Body of pancreas (tissue), 4 donors: Measurements from ENCODE around the gene ALDH1A2. TPM values are rescaled to one million over a fixed set of nuclear protein-coding genes. Genes with fewer than 3 reads are reported as not detected.

Experiments
- ATAC-seq: fragments of 150-250 bp; one replicate; pipeline ENCODE4 v1.9.1; 2016
- DNase-seq, 4 donors: peaks; one replicate each; pipeline ENCODE4 v3.0.0-alpha.2; 2019
- H3K27ac ChIP-seq, 4 donors: fragments of 200-600 bp; sonication (generic); 1 replicate in 3 of 4; 2 replicates in 1 of 4; pipeline versions ENCODE4 v1.5.1 to v1.6.1; 2016 to 2019; ENCODE audit warnings: mild to moderate bottlenecking in 1 of 4, mixed read lengths in 1 of 4, moderate library complexity in 1 of 4
- H3K27me3 ChIP-seq, 2 donors: fragments of 200-600 bp; sonication (generic); one replicate each; pipeline ENCODE4 v1.6.0; 2016; ENCODE audit warnings: mild to moderate bottlenecking in 1 of 2
- H3K36me3 ChIP-seq, 2 donors: fragments of 200-600 bp; sonication (generic); replicated peaks in 1 of 2; 2 replicates each; pipeline ENCODE4 v1.5.1; 2016; ENCODE audit warnings: low read depth in 2 of 2; ENCODE audit not compliant: insufficient read depth in 1 of 2
- H3K4me1 ChIP-seq: fragments of 200-600 bp; sonication (generic); one replicate; pipeline ENCODE4 v1.6.0; 2016
- H3K4me3 ChIP-seq, 2 donors: fragments of 200-600 bp; sonication (generic); 1 replicate in 1 of 2; 2 replicates in 1 of 2; pipeline ENCODE4 v1.5.1; 2016 to 2019
- H3K9me3 ChIP-seq, 3 donors: fragments of 200-600 bp; sonication (generic); 1 replicate in 2 of 3; 2 replicates in 1 of 3; pipeline ENCODE4 v1.5.1; 2016
- CTCF ChIP-seq, 7 experiments: fragments of 450-650 bp in 4 of 7; fragments of 200-600 bp in 3 of 7; sonication (generic) in 3 of 7; IDR thresholded peaks; one replicate each; pipeline ENCODE4 v1.5.1; 2016 to 2019; ENCODE audit warnings: antibody characterized with exemption in 7 of 7
- POLR2A ChIP-seq, 3 donors: fragments of 450-650 bp; IDR thresholded peaks; one replicate each; pipeline ENCODE4 v1.6.1; 2016; ENCODE audit warnings: antibody characterized with exemption in 3 of 3, mild to moderate bottlenecking in 2 of 3
- WGBS, 2 donors: methylation state at CpG; one replicate each; pipeline ENCODE4 v1.1.5; 2017; 5-methylcytosine and 5-hydroxymethylcytosine counted together
- intact Hi-C: fragments of 100-400 bp; cut with DNase I; formaldehyde crosslinking; loops from one replicate; pipeline ENCODE4 v1.15.1; 2023
- total RNA-seq, 2 donors: library from RNA; depleted of rRNA; stranded (reverse); fragments of >200 nt; gene quantifications; one replicate each; pipeline ENCODE4 v1.1.0, GENCODE V29; 2016

The ALDH1A2 gene
- total RNA-seq, 2 donors from 2014 or later: 1.6 to 2.1 TPM

GRCh38 chr15:58015565-58015964 is 49.9 kb downstream of the ALDH1A2 start:
- Histone ChIP-seq H3K4me1 (no peaks in the 10 kb centered on the region), H3K27ac (no peak overlapping the region), H3K36me3 (no peaks in the 10 kb centered on the region), H3K4me3 (no peak overlapping the region), H3K27me3 (no peaks in the 10 kb centered on the region), H3K9me3 (no peaks in the 10 kb centered on the region)
- intact Hi-C loops: no loop called here
- WGBS, 2 donors: 67 to 82% methylated on average over 1 of the region's 1 CpG
- ATAC-seq (no peak), DNase-seq (no peak)
- no peak for TF ChIP-seq POLR2A (IDR thresholded peaks at IDR 0.05)
- TF ChIP-seq CTCF (IDR thresholded peaks at IDR 0.05): no peak

GRCh38 chr15:58014470-58014869 is 51.0 kb downstream of the ALDH1A2 start:
- H3K27ac ChIP-seq: no peak overlapping the region
- no peak for TF ChIP-seq CTCF (IDR thresholded peaks at IDR 0.05)
- H3K4me1 ChIP-seq: no peaks in the 10 kb centered on the region
- intact Hi-C loops: no loop called here
- ATAC-seq (no peak), DNase-seq (no peak)
- no peak overlapping the region for H3K4me3 ChIP-seq
- 88 to 94% methylated on average over 1 of the region's 1 CpG for WGBS, 2 donors
- no peaks in the 10 kb centered on the region for H3K36me3 ChIP-seq
- H3K9me3 ChIP-seq: no peaks in the 10 kb centered on the region
- H3K27me3 ChIP-seq: no peaks in the 10 kb centered on the region

GRCh38 chr15:58014040-58014439 is 51.5 kb downstream of the ALDH1A2 start:
- Histone ChIP-seq H3K4me3 (no peak overlapping the region), H3K27me3 (no peaks in the 10 kb centered on the region), H3K9me3 (no peaks in the 10 kb centered on the region), H3K4me1 (no peaks in the 10 kb centered on the region), H3K27ac (no peak overlapping the region), H3K36me3 (no peaks in the 10 kb centered on the region)
- TF ChIP-seq POLR2A (IDR thresholded peaks at IDR 0.05) (no peak), CTCF (IDR thresholded peaks at IDR 0.05) (no peak)
- DNase-seq (no peak), ATAC-seq (no peak)
- intact Hi-C loops: no loop called here
- WGBS, 2 donors: 44 to 46% methylated on average over 4 of the region's 4 CpGs

- ATAC-seq: no peak
- intact Hi-C loops: no loop called here
Observed at GRCh38 chr15:58010983-58011382, 54.5 kb downstream of the ALDH1A2 start.

More at GRCh38 chr15:58010983-58011382, 54.5 kb downstream of the ALDH1A2 start:
- no peaks in the 10 kb centered on the region for H3K4me1 ChIP-seq
- TF ChIP-seq CTCF (IDR thresholded peaks at IDR 0.05): no peak
- no peaks in the 10 kb centered on the region for H3K36me3 ChIP-seq
- H3K4me3 ChIP-seq: no peak overlapping the region
- no peaks in the 10 kb centered on the region for H3K27me3 ChIP-seq
- DNase-seq: no peak
- no peaks in the 10 kb centered on the region for H3K9me3 ChIP-seq
- no peak overlapping the region for H3K27ac ChIP-seq
- 43 to 56% methylated on average over 2 of the region's 2 CpGs for WGBS, 2 donors
